SK-N-SH (cell line): ENCODE measurements around the gene HDAC4. TPM values are rescaled to one million over a fixed set of nuclear protein-coding genes. Genes with fewer than 3 reads are reported as not detected.

Experiments
- CTCF ChIA-PET: fragments of 300-600, 350-600 bp; formaldehyde crosslinking; extraction: SDS; loops from one replicate; lab custom pipeline; 2021; lab: Yijun Ruan, JAX
- POLR2A ChIA-PET: fragments of 350-600 bp; sonication (Branson Sonifier 250); formaldehyde crosslinking; extraction: SDS; loops from one replicate; lab custom pipeline; 2020; ENCODE audit warnings: antibody characterized with exemption, inconsistent platforms; lab: Yijun Ruan, JAX
- DNase-seq: peaks from one replicate; pipeline ENCODE4 v3.0.0; 2012
- H2AFZ ChIP-seq: fragments of 200-600 bp; sonication (generic); 2 replicates; pipeline ENCODE4 v1.8.1; 2016; ENCODE audit warnings: antibody characterized with exemption, mild to moderate bottlenecking, low read depth
- H3F3A ChIP-seq: fragments of 200-600 bp; sonication (generic); replicated peaks from 2 replicates; pipeline ENCODE3; 2016; ENCODE audit warnings: antibody characterized with exemption, mild to moderate bottlenecking; ENCODE audit not compliant: insufficient read depth
- H3K27ac ChIP-seq, 2 experiments: fragments of 200-500 bp in 1 of 2; fragments of 200-600 bp in 1 of 2; sonication (Bioruptor generic) in 1 of 2; sonication (generic), shearing (Covaris generic) in 1 of 2; 2 replicates each; pipeline versions ENCODE4 v1.5.1 to v1.6.1; 2014 to 2016; ENCODE audit warnings: low read depth in 2 of 2, inconsistent platforms in 1 of 2, low read length in 1 of 2, mild to moderate bottlenecking in 1 of 2, mixed read lengths in 1 of 2
- H3K27me3 ChIP-seq: fragments of 200-600 bp; sonication (generic), shearing (Covaris generic); 2 replicates; pipeline ENCODE4 v1.6.1; 2016; ENCODE audit warnings: mixed run types; ENCODE audit not compliant: insufficient read depth
- H3K36me3 ChIP-seq, 2 experiments: fragments of 200-500 bp in 1 of 2; fragments of 200-600 bp in 1 of 2; sonication (Bioruptor generic) in 1 of 2; sonication (generic) in 1 of 2; replicated peaks in 1 of 2; 2 replicates each; pipeline versions ENCODE3 to v1.5.1; 2014 to 2016; ENCODE audit warnings: low read length in 1 of 2, mild to moderate bottlenecking in 1 of 2; ENCODE audit not compliant: insufficient read depth in 2 of 2, control insufficient read depth in 1 of 2
- H3K4me1 ChIP-seq, 2 experiments: fragments of 200-500 bp in 1 of 2; fragments of 200-600 bp in 1 of 2; sonication (Bioruptor generic) in 1 of 2; sonication (generic), shearing (Covaris generic) in 1 of 2; 2 replicates each; pipeline versions ENCODE4 v1.5.1 to v1.6.1; 2014 to 2016; ENCODE audit warnings: low read depth in 1 of 2, low read length in 1 of 2, mixed run types in 1 of 2; ENCODE audit not compliant: insufficient read depth in 2 of 2, control insufficient read depth in 1 of 2
- H3K4me2 ChIP-seq: fragments of 200-600 bp; sonication (generic), shearing (Covaris generic); 2 replicates; pipeline ENCODE4 v1.6.1; 2017; ENCODE audit warnings: mixed run types
- H3K4me3 ChIP-seq, 2 experiments: fragments of 200-500 bp in 1 of 2; fragments of 200-600 bp in 1 of 2; sonication (Bioruptor generic) in 1 of 2; sonication (generic), shearing (Covaris generic) in 1 of 2; 2 replicates each; pipeline versions ENCODE4 v1.5.1 to v1.8.1; 2014 to 2016; ENCODE audit warnings: low read depth in 2 of 2, inconsistent platforms in 1 of 2, low read length in 1 of 2, mild to moderate bottlenecking in 1 of 2, mixed read lengths in 1 of 2, moderate library complexity in 1 of 2
- H3K79me2 ChIP-seq: fragments of 200-600 bp; sonication (generic); 2 replicates; pipeline ENCODE4 v1.8.1; 2017; ENCODE audit warnings: mild to moderate bottlenecking; ENCODE audit not compliant: insufficient read depth
- H3K9ac ChIP-seq: fragments of 200-600 bp; sonication (generic); 2 replicates; pipeline ENCODE4 v1.6.1; 2017; ENCODE audit warnings: mixed run types
- H3K9me2 ChIP-seq: fragments of 200-600 bp; sonication (generic); 2 replicates; pipeline ENCODE4 v1.6.1; 2017; ENCODE audit warnings: mixed run types
- H3K9me3 ChIP-seq: fragments of 200-600 bp; sonication (generic); 2 replicates; pipeline ENCODE4 v1.6.1; 2017; ENCODE audit warnings: mixed run types, mild to moderate bottlenecking, moderate library complexity
- H4K20me1 ChIP-seq: fragments of 200-600 bp; sonication (generic); 2 replicates; pipeline ENCODE4 v1.6.1; 2017; ENCODE audit warnings: mild to moderate bottlenecking, mixed run types; ENCODE audit not compliant: insufficient read depth
- CHD2 ChIP-seq: fragments of 150-350 bp; IDR thresholded peaks from 2 replicates; pipeline ENCODE4 v1.6.1; 2018; ENCODE audit warnings: low read length; ENCODE audit not compliant: partially characterized antibody
- ELF1 ChIP-seq: IDR thresholded peaks from 2 replicates; pipeline ENCODE4 v1.4.0; 2012
- EP300 ChIP-seq, 2 experiments: IDR thresholded peaks; 2 replicates each; pipeline versions ENCODE4 v1.4.0 to v1.6.1; 2012; ENCODE audit warnings: borderline replicate concordance in 1 of 2, low read depth in 1 of 2, low read length in 1 of 2
- EZH2phosphoT487 ChIP-seq: fragments of 200-600 bp; sonication (generic); IDR thresholded peaks from 2 replicates; pipeline ENCODE4 v1.6.1; 2017; ENCODE audit warnings: low read depth, mixed run types, mild to moderate bottlenecking, antibody characterized with exemption, moderate library complexity, borderline replicate concordance
- FOSL2 ChIP-seq: IDR thresholded peaks from 2 replicates; pipeline ENCODE4 v1.4.0; 2012; ENCODE audit warnings: low read depth, mild to moderate bottlenecking, moderate library complexity, borderline replicate concordance
- FOXJ3 ChIP-seq: sonication (generic); formaldehyde crosslinking; IDR thresholded peaks from 2 replicates; pipeline ENCODE4 v1.5.1; 2020; ENCODE audit warnings: mild to moderate bottlenecking, missing genetic modification reagents
- FOXM1 ChIP-seq: IDR thresholded peaks from 2 replicates; pipeline ENCODE4 v1.4.0; 2012; ENCODE audit warnings: low read depth, mild to moderate bottlenecking
- GABPA ChIP-seq: IDR thresholded peaks from 2 replicates; pipeline ENCODE4 v1.4.0; 2012; ENCODE audit warnings: low read depth, mild to moderate bottlenecking
- MXI1 ChIP-seq: IDR thresholded peaks from 2 replicates; pipeline ENCODE4 v1.6.1; 2012; ENCODE audit warnings: mild to moderate bottlenecking, low read depth, low read length, improper control_type of control experiment
- NFIC ChIP-seq: IDR thresholded peaks from 2 replicates; pipeline ENCODE4 v1.4.0; 2012; ENCODE audit warnings: borderline replicate concordance
- NRF1 ChIP-seq: IDR thresholded peaks from 2 replicates; pipeline ENCODE4 v1.6.1; 2012; ENCODE audit warnings: low read depth, mild to moderate bottlenecking, low read length
- RAD21 ChIP-seq: IDR thresholded peaks from 2 replicates; pipeline ENCODE4 v1.6.1; 2012; ENCODE audit warnings: mild to moderate bottlenecking, low read length
- RCOR1 ChIP-seq: fragments of 150-350 bp; IDR thresholded peaks from 2 replicates; pipeline ENCODE4 v1.6.1; 2017; ENCODE audit warnings: antibody characterized with exemption, low read length
- TAF1 ChIP-seq: IDR thresholded peaks from 2 replicates; pipeline ENCODE4 v1.6.1; 2012; ENCODE audit warnings: low read depth, mild to moderate bottlenecking, low read length, moderate library complexity, borderline replicate concordance
- USF2 ChIP-seq: fragments of 150-350 bp; IDR thresholded peaks from 2 replicates; pipeline ENCODE4 v1.6.1; 2017; ENCODE audit warnings: antibody characterized with exemption, low read length, low read depth, borderline replicate concordance
- YY1 ChIP-seq: IDR thresholded peaks from 2 replicates; pipeline ENCODE4 v1.4.0; 2012; ENCODE audit warnings: low read depth, mild to moderate bottlenecking
- ZBTB33 ChIP-seq: IDR thresholded peaks from 2 replicates; pipeline ENCODE4 v1.4.0; 2012; ENCODE audit warnings: low read depth, borderline replicate concordance
- WGBS: methylation state at CpG from one replicate; pipeline ENCODE4 v1.1.6; 2017; ENCODE audit warnings: low lambda C conversion rate; 5-methylcytosine and 5-hydroxymethylcytosine counted together
- polyA plus RNA-seq, 3 experiments: library from polyadenylated mRNA; depleted of rRNA; stranded (reverse); fragments of >200 nt; gene quantifications; 2 replicates each; pipeline ENCODE4 v1.2.3, GENCODE V29; 2012
- TF ChIP-seq, protein P1 (sequence below): fragments of 200-600 bp; sonication (generic); IDR thresholded peaks from 2 replicates; pipeline ENCODE4 v1.6.1; 2017; ENCODE audit warnings: antibody characterized with exemption, mild to moderate bottlenecking, moderate library complexity
- TF ChIP-seq, protein P2 (sequence below): IDR thresholded peaks from 2 replicates; pipeline ENCODE4 v1.4.0; 2012; ENCODE audit warnings: low read depth
- TF ChIP-seq, protein P3 (sequence below): IDR thresholded peaks from 2 replicates; pipeline ENCODE4; 2012

HDAC4 gene
- polyA plus RNA-seq, 1 of the 3 experiments (the other 2 are of a cell fraction), result 5.5 TPM

GRCh38 chr2:239343460-239343859 is 57.4 kb downstream of the HDAC4 start:
- TF ChIP-seq RAD21 (no peak), RCOR1 (no peak), ELF1 (no peak), NRF1 (no peak), NFIC (no peak), ZBTB33 (no peak), MXI1 (no peak), CHD2 (no peak), YY1 (no peak), EZH2phosphoT487 (no peak), FOXJ3 (CRISPR knock-in tag) (no peak), FOXM1 (no peak), EP300 (IDR thresholded peaks at IDR 0.05; ENCODE audit: borderline replicate concordance in 1 of 2, low read depth in 1 of 2, low read length in 1 of 2) (no peak), FOSL2 (no peak), TAF1 (no peak), GABPA (no peak), USF2 (no peak)
- TF ChIP-seq, protein P1, sequence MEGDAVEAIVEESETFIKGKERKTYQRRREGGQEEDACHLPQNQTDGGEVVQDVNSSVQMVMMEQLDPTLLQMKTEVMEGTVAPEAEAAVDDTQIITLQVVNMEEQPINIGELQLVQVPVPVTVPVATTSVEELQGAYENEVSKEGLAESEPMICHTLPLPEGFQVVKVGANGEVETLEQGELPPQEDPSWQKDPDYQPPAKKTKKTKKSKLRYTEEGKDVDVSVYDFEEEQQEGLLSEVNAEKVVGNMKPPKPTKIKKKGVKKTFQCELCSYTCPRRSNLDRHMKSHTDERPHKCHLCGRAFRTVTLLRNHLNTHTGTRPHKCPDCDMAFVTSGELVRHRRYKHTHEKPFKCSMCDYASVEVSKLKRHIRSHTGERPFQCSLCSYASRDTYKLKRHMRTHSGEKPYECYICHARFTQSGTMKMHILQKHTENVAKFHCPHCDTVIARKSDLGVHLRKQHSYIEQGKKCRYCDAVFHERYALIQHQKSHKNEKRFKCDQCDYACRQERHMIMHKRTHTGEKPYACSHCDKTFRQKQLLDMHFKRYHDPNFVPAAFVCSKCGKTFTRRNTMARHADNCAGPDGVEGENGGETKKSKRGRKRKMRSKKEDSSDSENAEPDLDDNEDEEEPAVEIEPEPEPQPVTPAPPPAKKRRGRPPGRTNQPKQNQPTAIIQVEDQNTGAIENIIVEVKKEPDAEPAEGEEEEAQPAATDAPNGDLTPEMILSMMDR, result no peak
- TF ChIP-seq, protein P2, sequence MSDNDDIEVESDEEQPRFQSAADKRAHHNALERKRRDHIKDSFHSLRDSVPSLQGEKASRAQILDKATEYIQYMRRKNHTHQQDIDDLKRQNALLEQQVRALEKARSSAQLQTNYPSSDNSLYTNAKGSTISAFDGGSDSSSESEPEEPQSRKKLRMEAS, result no peak
- TF ChIP-seq, protein P3, sequence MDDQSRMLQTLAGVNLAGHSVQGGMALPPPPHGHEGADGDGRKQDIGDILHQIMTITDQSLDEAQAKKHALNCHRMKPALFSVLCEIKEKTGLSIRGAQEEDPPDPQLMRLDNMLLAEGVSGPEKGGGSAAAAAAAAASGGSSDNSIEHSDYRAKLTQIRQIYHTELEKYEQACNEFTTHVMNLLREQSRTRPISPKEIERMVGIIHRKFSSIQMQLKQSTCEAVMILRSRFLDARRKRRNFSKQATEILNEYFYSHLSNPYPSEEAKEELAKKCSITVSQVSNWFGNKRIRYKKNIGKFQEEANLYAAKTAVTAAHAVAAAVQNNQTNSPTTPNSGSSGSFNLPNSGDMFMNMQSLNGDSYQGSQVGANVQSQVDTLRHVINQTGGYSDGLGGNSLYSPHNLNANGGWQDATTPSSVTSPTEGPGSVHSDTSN, result no peak
- TF ChIP-seq, all 33 proteins: peak for 0
- POLR2A ChIA-PET, result no interaction called here
- H3K79me2 ChIP-seq, result peaks cover 4% of the 10 kb centered on the region; the same call in 1 of the 2 replicates
- H3K9me2 ChIP-seq, result no peaks in the 10 kb centered on the region
- H2AFZ ChIP-seq, result no peak overlapping the region
- WGBS, result 100% methylated on average over 3 of the region's 10 CpGs
- H3K9ac ChIP-seq, result no peak overlapping the region
- no peaks in the 10 kb centered on the region for H3K9me3 ChIP-seq
- no peak overlapping the region for H3K4me3 ChIP-seq
- no peaks in the 10 kb centered on the region for H4K20me1 ChIP-seq
- no peak overlapping the region for H3K4me2 ChIP-seq
- H3K27me3 ChIP-seq, result no peaks in the 10 kb centered on the region
- no peak overlapping the region for H3K27ac ChIP-seq
- no peaks in the 10 kb centered on the region for H3K36me3 ChIP-seq
- DNase-seq, result no peak
- peaks cover 0 to 15% of the 10 kb centered on the region in 2 experiments; a peak in 1 of 4 replicates for H3K4me1 ChIP-seq
- CTCF ChIA-PET, result no interaction called here
- H3F3A ChIP-seq, result no peaks in the 10 kb centered on the region
